RKO (cell line): ENCODE data around the gene JDP2.
A peak's percentile ranks its signal among the peaks of the same experiment; 100 is the strongest.
"Not testable (repeated sequence)": the region's sequence is repeated elsewhere in the genome, so short reads cannot be mapped to it uniquely, and the experiment has no call there.

ENCODE experiments used
- DNase-seq: peaks from one replicate; pipeline ENCODE4 v3.0.0-alpha.2; 2016; ENCODE audit warnings: low spot score

JDP2 gene, protein sequence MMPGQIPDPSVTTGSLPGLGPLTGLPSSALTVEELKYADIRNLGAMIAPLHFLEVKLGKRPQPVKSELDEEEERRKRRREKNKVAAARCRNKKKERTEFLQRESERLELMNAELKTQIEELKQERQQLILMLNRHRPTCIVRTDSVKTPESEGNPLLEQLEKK

DNA sequence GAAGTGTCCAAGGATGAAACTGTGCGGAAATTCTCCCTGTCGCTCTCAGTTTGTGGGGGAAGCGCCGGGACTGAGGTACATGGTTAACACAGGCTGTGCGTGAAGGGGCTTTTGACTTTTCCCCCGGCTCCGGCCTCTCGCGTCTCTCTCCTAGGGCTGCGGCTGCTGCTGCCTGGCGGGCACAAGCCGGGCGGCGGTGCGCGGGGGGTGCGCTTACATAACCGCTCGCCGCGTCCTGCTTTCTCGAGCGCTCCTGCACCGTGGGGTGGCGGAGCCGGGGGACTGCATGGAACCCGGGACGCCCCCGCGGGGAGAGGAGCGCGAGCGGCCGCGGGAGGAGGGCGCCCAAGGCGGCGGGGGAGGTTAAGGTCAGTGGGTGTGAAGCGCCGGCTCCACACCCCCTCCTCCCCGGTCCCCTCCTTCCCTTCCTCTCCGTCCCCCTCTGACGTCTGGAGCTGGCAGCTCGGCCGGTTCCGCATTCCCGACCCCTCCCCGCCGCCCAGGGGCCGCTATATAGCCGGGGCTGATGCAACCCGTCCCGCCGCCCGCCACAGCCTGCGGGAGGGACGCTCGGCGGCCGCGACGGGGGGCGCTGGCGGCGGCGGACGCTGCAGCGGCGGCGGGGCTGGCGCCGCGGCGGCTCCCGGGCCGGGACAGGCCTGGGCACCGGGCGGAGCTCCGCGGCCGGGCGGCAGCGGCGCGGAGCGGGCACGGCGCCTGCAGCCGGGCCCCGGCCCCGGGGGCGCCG, at the start of gene JDP2:
Gene JDP2, plus strand, starts transcription at position 541 of the 748 bp plus-strand sequence. CDS start 9,899 bp downstream, outside the sequence.
- DNase-seq = peak; percentile 68

DNA sequence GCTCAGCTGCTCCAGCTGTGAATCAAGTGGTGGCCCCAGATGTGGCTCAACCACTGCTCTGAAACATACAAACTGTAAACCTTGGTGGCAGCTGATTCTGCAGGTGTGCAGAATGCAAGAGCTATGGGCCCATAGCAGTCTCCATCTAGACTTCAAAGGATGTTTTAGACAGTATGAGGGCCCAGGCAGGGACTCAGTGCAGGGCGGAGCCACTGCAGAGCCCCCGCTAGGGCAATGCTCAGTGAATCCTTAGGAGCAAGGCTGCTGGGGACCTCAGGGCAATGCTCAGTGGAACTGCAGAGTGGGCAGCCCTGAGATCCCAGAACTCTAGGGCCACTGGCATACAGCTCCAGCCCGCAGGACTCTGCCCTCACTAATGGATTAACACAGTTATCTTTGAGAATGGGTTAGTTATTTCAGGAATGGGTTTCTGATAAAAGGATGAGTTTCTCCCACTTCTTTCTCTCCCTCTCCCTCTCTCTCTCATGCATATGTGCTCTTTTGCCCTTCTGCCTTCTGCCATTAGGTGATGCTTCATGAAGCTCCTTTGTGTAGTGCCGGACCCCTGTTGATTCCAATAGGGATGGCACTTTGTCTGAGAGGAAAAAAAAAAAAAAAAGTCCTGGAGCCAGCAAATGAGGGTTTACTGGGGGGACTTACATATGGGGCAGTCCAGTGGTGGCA, 48.4 kb upstream of the JDP2 start:
- DNase-seq = no peak

DNA sequence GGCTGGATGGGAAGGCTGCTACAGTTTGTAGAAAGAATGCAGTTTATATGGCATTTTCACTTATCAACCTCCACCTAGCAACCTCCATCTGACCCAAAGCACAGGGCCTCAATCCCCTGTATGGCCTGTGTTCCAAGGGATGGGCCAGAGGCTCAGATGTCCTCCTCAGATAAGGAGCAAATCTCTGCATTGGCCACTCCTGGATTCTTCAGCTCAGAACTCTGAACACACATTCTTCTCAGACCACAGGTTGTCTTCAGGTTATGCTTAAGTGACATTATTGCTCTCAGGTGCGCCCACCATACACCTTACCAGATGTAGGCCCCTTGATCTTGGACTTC, 47.9 kb upstream of the JDP2 start:
- DNase-seq = no peak

DNA sequence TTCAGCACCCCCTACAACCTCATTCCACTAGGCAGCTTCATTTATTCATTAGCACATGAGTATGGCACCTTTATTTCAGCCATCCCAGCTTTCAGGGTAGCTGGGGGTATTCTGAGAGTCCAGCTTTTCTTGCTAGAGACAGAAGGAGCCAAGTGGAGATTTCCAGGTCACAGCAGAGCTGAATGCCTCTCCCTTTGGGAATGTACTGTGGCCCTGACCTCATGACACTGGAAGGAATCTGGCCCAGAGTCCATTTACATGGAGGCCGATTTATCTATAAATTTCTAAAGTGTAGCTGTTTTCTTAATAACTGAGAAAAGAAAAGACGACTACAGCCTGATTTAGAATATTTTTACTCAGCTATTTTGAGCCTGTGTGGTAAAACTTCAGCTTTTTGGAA, 47.2 kb upstream of the JDP2 start:
- no peak for DNase-seq

GRCh38 chr14:75381642-75382041, 46.2 kb upstream of the JDP2 start:
- DNase-seq = no peak

DNA sequence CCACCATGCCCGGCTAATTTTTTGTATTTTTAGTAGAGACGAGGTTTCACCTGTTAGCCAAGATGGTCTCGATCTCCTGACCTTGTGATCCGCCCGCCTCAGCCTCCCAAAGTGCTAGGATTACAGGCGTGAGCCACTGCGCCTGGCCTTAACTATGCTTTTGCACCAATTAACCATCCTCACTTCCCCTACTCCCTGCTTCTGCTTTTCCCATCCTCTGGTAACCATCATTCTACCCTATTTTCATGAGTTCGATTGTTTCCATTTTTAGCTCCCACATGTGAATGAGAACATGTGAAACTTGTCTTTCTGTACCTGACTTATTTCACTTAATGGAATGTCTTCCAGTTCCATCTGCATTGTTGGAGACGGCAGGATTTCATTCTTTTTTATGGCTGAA, 44.6 kb upstream of the JDP2 start:
- DNase-seq = not testable (repeated sequence)

DNA sequence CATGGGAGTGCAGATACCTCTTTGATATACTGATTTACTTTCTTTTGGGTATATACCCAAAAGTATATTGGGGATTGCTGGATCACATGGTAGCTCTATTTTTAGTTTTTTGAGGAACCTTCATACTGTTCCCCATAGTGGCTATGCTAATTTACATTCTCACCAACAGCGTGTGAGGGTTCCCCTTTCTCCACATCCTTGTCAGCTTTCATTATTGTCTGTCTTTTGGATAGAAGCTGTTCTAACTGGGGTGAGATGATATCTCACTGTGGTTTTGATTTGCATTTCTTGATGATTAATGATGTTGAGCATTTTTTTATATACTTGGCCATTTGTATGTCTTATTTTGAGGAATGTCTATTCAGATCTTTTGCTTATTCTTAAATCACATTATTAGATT, 44.1 kb upstream of the JDP2 start:
- no peak for DNase-seq

GRCh38 chr14:75389679-75390078, 38.1 kb upstream of the JDP2 start:
- DNase-seq = no peak

GRCh38 chr14:75390183-75390582, 37.6 kb upstream of the JDP2 start:
- no peak for DNase-seq

- no peak for DNase-seq
Observed at GRCh38 chr14:75391953-75392352, 35.9 kb upstream of the JDP2 start.

- DNase-seq = no peak
Observed at GRCh38 chr14:75392686-75393641, 34.9 kb upstream of the JDP2 start.

DNA sequence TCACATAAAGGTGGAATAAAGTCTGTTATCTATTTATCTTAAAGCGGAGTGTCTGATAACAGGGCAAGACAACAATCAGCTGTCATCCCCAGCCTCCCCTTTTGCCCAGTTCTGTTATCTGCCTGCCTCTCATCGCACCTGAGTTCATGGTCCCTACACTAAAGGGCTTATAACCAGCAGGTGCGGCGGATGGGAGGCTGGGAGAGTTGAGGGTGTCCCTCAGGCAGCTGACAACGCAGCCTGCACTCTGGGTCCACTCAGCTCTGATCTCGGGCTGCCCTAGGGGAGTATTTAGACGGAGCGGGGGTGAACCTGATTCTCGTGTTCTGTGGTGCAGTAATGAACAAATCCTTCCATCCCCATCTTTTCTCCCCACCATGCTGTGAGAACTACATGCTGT, 34.0 kb upstream of the JDP2 start:
- no peak for DNase-seq

- DNase-seq = no peak
Observed at GRCh38 chr14:75395862-75396261, 32.0 kb upstream of the JDP2 start.

- DNase-seq = no peak
Observed at GRCh38 chr14:75399321-75399720, 28.5 kb upstream of the JDP2 start.

DNA sequence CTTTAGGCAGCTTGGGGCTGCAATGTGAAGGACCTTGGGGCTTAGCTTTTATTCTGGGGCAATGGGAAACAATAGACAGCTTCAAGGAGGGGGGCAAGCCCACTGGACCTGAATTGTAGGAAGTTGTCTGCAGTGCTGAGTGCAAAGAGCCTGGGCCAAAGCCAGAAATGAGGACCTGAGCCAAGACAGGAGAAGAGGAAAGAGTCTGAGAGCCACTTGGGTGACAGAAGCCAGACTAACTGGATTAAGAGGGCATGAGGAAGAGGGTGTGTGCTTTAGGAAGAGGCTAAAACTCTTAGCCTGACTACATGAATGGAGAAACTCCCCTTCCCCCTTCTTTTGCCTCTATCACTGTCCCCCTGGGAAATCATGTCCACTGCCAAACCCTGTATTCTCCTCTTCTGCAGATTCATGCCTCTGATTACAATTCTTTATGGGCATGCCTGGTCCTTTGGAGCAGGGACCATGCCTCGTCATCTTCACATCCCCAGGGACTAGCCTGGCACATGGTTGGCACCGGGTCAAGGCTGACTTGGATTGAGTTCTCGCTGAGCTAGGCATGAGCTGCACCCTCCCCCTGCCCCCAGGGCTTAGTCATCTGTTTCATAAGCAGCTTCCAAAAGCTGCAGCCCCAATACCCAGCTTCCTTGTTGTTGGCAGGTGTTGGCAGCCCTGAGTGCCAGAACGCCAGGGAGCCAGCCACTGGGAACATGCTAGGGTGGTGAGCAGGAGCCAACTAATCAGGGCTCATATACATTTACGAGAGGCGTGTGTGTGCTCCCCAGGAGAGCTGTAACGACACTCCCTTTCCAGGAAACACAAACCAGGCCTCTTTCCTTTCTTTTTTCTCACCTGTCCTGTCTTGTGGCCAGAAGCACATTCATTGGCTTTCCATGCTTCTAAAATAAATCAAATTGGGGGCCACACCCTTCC, 27.7 kb upstream of the JDP2 start:
- DNase-seq = peak; percentile 54

- DNase-seq = no peak
Observed at GRCh38 chr14:75401361-75401760, 26.5 kb upstream of the JDP2 start.

- DNase-seq = no peak
Observed at GRCh38 chr14:75402867-75403413, 24.9 kb upstream of the JDP2 start.

DNA sequence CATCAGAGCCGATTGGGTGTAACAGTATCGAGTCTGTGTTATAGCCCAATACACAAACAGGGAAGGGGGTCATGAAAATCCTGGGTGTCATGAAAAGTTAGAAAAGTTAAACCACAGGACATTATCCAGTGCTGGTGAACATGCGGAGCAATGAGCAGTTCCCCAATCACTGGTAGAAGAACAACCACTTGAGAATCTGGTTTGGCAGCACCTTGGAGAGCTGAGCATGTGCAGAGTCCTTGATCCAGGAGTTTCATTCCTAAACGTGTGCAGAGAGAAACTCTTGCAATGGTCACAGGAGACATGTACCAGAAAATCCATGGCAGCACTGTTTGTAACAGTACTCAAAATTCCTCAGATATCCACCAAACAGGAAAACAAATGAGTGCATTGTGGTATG, 23.0 kb upstream of the JDP2 start:
- no peak for DNase-seq

DNA sequence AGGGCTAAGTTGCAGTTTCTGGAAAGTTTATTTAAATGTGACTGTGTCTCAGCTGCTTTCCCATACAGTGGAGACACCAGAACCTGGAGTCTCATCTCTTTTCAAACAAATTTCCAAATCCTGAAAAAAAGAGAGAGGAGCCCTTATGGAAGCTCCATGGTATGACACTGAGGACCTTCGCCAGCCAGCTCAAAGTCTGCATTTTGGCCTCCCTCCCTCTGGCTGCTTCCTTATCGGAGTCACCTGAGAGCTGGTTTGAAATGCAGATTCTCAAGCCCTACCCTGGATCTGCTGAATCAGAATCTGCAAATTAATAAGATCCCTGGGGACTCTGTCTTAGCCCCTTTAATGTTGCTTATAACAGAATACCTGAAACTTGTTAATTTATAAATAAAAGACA, 21.7 kb upstream of the JDP2 start:
- no peak for DNase-seq

GRCh38 chr14:75406856-75407255, 21.0 kb upstream of the JDP2 start:
- DNase-seq = no peak
